SK-N-MC (cell line): Measurements from ENCODE around the gene CELF2.

ENCODE experiments used
- EZH2 ChIP-seq: fragments of 200-600 bp; sonication (generic); IDR thresholded peaks from one replicate; pipeline ENCODE4 v1.6.1; 2017; ENCODE audit warnings: antibody characterized with exemption
- FOXP2 ChIP-seq: optimal IDR thresholded peaks from 2 replicates; pipeline ENCODE3; 2011; ENCODE audit warnings: mild to moderate bottlenecking, moderate library complexity; ENCODE audit not compliant: insufficient read depth; ENCODE audit errors: extremely low read length, control extremely low read depth
- POLR2AphosphoS5 ChIP-seq: IDR thresholded peaks from 2 replicates; pipeline ENCODE4 v1.6.1; 2012; ENCODE audit warnings: mild to moderate bottlenecking, low read depth, low read length, borderline replicate concordance

DNA sequence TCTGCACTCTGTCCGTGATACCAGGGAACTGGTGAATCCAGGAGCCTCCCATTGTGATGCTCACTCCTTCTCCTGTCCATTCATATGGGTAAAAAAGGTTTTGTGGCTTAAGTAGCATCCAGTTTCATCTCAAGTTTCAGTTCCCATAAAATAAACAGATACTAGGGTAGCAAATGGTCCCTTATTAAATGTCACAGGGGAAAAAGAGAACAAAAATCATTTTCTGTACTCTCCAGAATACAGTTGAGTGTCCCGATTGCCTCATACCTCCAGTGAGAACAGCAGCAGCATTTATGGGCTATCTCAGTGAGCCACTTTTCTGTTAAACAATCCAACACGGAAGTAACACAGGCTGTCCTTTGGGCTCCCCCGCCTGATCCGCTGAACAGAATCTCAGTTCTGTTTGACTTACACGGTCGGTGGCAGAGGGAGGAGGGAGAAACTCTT is 179.6 kb downstream of the CELF2 start:
- TF ChIP-seq EZH2 = no peak
- TF ChIP-seq POLR2AphosphoS5 = no peak
- TF ChIP-seq FOXP2 = no peak
